Activated CD4-positive, alpha-beta memory T cell treated with anti-CD3 and anti-CD28 coated beads for 36 hours (primary cell): ENCODE measurements around the gene CADM3. TPM values are rescaled to one million over a fixed set of nuclear protein-coding genes. Genes with fewer than 3 reads are reported as not detected.
A peak's percentile ranks its signal among the peaks of the same experiment; 100 is the strongest.

Experiments used
- CTCF ChIA-PET: fragments of 350-600 bp; sonication (Branson Sonifier 250); formaldehyde crosslinking; loops from one replicate; lab custom pipeline; 2021; ENCODE audit warnings: antibody characterized with exemption, inconsistent platforms; lab: Charles Lee
- POLR2A ChIA-PET: fragments of 350-600 bp; sonication (Branson Sonifier 250); formaldehyde crosslinking; loops from one replicate; lab custom pipeline; 2021; ENCODE audit warnings: antibody characterized with exemption; lab: Charles Lee
- DNase-seq: peaks from one replicate; pipeline ENCODE4 v3.0.0-alpha.2; 2020
- H3K27ac Mint-ChIP-seq: one replicate; pipeline ENCODE4 v1.8.0; 2021; ENCODE audit warnings: mixed read lengths
- H3K27me3 Mint-ChIP-seq: one replicate; pipeline ENCODE4 v1.8.0; 2021; ENCODE audit warnings: mixed read lengths
- H3K36me3 Mint-ChIP-seq: one replicate; pipeline ENCODE4 v1.8.0; 2021; ENCODE audit warnings: mixed read lengths
- H3K4me1 Mint-ChIP-seq: one replicate; pipeline ENCODE4 v1.8.0; 2021; ENCODE audit warnings: low read depth, mixed read lengths
- H3K4me3 Mint-ChIP-seq: one replicate; pipeline ENCODE4 v1.8.0; 2021; ENCODE audit warnings: mild to moderate bottlenecking, mixed read lengths
- H3K9me3 Mint-ChIP-seq: one replicate; pipeline ENCODE4 v1.8.0; 2021; ENCODE audit warnings: mixed read lengths
- intact Hi-C: fragments of 100-400 bp; cut with micrococcal nuclease; formaldehyde crosslinking; loops from one replicate; pipeline ENCODE4 v1.15.1; 2023
- total RNA-seq, 2 experiments: library from RNA; stranded (reverse); gene quantifications; one replicate each; pipeline ENCODE4 v1.2.3, GENCODE V29; 2021

The CADM3 gene
- total RNA-seq, 2 experiments from 2014 or later: not detected

GRCh38 chr1:159208175-159208825, 36.9 kb downstream of the CADM3 start:
- CTCF ChIA-PET: interaction anchor here (1.2 to 7.8 kb wide), 4 partner anchors 11 to 75 kb away, joined by 4 to 112 read pairs (median 67); no protein-coding TSS in a partner anchor
- Mint-ChIP-seq H3K9me3 (no peaks in the 10 kb centered on the region), H3K4me1 (peaks cover 20% of the 10 kb centered on the region), H3K36me3 (no peaks in the 10 kb centered on the region), H3K27ac (no peak overlapping the region), H3K4me3 (no peak overlapping the region), H3K27me3 (peaks cover 55% of the 10 kb centered on the region)
- POLR2A ChIA-PET: no interaction called here
- no peak for DNase-seq
- intact Hi-C loops: loop anchor here (10.0 kb wide), 1 partner anchor 703 kb away; no protein-coding TSS in a partner anchor

GRCh38 chr1:159209061-159209460, 37.6 kb downstream of the CADM3 start:
- POLR2A ChIA-PET: no interaction called here
- intact Hi-C loops: loop anchor here (10.0 kb wide), 1 partner anchor 704 kb away; no protein-coding TSS in a partner anchor
- no peaks in the 10 kb centered on the region for H3K9me3 Mint-ChIP-seq

GRCh38 chr1:159211331-159212136, 40.1 kb downstream of the CADM3 start:
- peaks cover 46% of the 10 kb centered on the region for H3K27me3 Mint-ChIP-seq
- peak; percentile 70 for DNase-seq
- H3K27ac Mint-ChIP-seq: no peak overlapping the region
- H3K4me3 Mint-ChIP-seq: no peak overlapping the region
- intact Hi-C loops: loop anchor here (1.0 to 10.0 kb wide), 4 partner anchors 50 to 793 kb away; no protein-coding TSS in a partner anchor
- H3K36me3 Mint-ChIP-seq: no peaks in the 10 kb centered on the region
- POLR2A ChIA-PET: no interaction called here
- H3K4me1 Mint-ChIP-seq: peaks cover 19% of the 10 kb centered on the region
- CTCF ChIA-PET: interaction anchor here (0.6 to 7.8 kb wide), 19 partner anchors 11 to 674 kb away, joined by 3 to 116 read pairs (median 4); no protein-coding TSS in a partner anchor
- H3K9me3 Mint-ChIP-seq: no peaks in the 10 kb centered on the region

More at GRCh38 chr1:159209061-159209460, 37.6 kb downstream of the CADM3 start:
- CTCF ChIA-PET: interaction anchor here (1.2 to 7.8 kb wide), 4 partner anchors 12 to 76 kb away, joined by 4 to 112 read pairs (median 67); no protein-coding TSS in a partner anchor
- peaks cover 20% of the 10 kb centered on the region for H3K4me1 Mint-ChIP-seq
- DNase-seq: no peak
- no peak overlapping the region for H3K27ac Mint-ChIP-seq
- H3K4me3 Mint-ChIP-seq: no peak overlapping the region
- peaks cover 53% of the 10 kb centered on the region for H3K27me3 Mint-ChIP-seq
- H3K36me3 Mint-ChIP-seq: no peaks in the 10 kb centered on the region

GRCh38 chr1:159212596-159212995, 41.2 kb downstream of the CADM3 start:
- peaks cover 43% of the 10 kb centered on the region for H3K27me3 Mint-ChIP-seq
- intact Hi-C loops: loop anchor here (5.0 to 10.0 kb wide), 2 partner anchors 680 to 792 kb away; no protein-coding TSS in a partner anchor
- no peak overlapping the region for H3K4me3 Mint-ChIP-seq
- H3K4me1 Mint-ChIP-seq: peaks cover 9% of the 10 kb centered on the region
- H3K9me3 Mint-ChIP-seq: no peaks in the 10 kb centered on the region
- H3K36me3 Mint-ChIP-seq: no peaks in the 10 kb centered on the region
- ChIA-PET CTCF (interaction anchor here (0.9 to 7.8 kb wide), 13 partner anchors 9 to 681 kb away, joined by 3 to 116 read pairs (median 7); no protein-coding TSS in a partner anchor), POLR2A (no interaction called here)
- DNase-seq: no peak
- H3K27ac Mint-ChIP-seq: no peak overlapping the region

GRCh38 chr1:159214149-159214760, 42.8 kb downstream of the CADM3 start:
- no peaks in the 10 kb centered on the region for H3K4me1 Mint-ChIP-seq
- ChIA-PET CTCF (interaction anchor here (0.6 to 7.8 kb wide), 42 partner anchors 8 to 1634 kb away, joined by 3 to 116 read pairs (median 4); partner anchors contain the start of genes ACKR1 and AIM2), POLR2A (no interaction called here)
- DNase-seq: peak; percentile 54
- intact Hi-C loops: loop anchor here (5.0 to 10.0 kb wide), 2 partner anchors 678 to 791 kb away; no protein-coding TSS in a partner anchor
- H3K27me3 Mint-ChIP-seq: peaks cover 29% of the 10 kb centered on the region
- no peaks in the 10 kb centered on the region for H3K9me3 Mint-ChIP-seq
- H3K4me3 Mint-ChIP-seq: no peak overlapping the region
- H3K36me3 Mint-ChIP-seq: no peaks in the 10 kb centered on the region
- H3K27ac Mint-ChIP-seq: no peak overlapping the region

- H3K27me3 Mint-ChIP-seq: peaks cover 16% of the 10 kb centered on the region
- no peak for DNase-seq
- H3K27ac Mint-ChIP-seq: no peak overlapping the region
- no peaks in the 10 kb centered on the region for H3K9me3 Mint-ChIP-seq
- no peak overlapping the region for H3K4me3 Mint-ChIP-seq
- no peaks in the 10 kb centered on the region for H3K36me3 Mint-ChIP-seq
- CTCF ChIA-PET: no interaction called here
- H3K4me1 Mint-ChIP-seq: no peaks in the 10 kb centered on the region
- POLR2A ChIA-PET: no interaction called here
- intact Hi-C loops: loop anchor here (10.0 kb wide), 1 partner anchor 786 kb away; no protein-coding TSS in a partner anchor
Observed at GRCh38 chr1:159218649-159219636, 47.5 kb downstream of the CADM3 start.

- H3K4me3 Mint-ChIP-seq: no peak overlapping the region
- H3K36me3 Mint-ChIP-seq: no peaks in the 10 kb centered on the region
- peaks cover 15% of the 10 kb centered on the region for H3K27me3 Mint-ChIP-seq
- H3K27ac Mint-ChIP-seq: no peak overlapping the region
- no peaks in the 10 kb centered on the region for H3K4me1 Mint-ChIP-seq
- CTCF ChIA-PET: interaction anchor here (0.9 kb wide), 1 partner anchor 9 kb away, joined by 6 read pairs; no protein-coding TSS in a partner anchor
- POLR2A ChIA-PET: no interaction called here
- DNase-seq: no peak
- intact Hi-C loops: no loop called here
- no peaks in the 10 kb centered on the region for H3K9me3 Mint-ChIP-seq
Observed at GRCh38 chr1:159222075-159222865, 50.9 kb downstream of the CADM3 start.

- no peaks in the 10 kb centered on the region for H3K36me3 Mint-ChIP-seq
- CTCF ChIA-PET: no interaction called here
- POLR2A ChIA-PET: no interaction called here
- no peaks in the 10 kb centered on the region for H3K4me1 Mint-ChIP-seq
- H3K27ac Mint-ChIP-seq: no peak overlapping the region
- peaks cover 15% of the 10 kb centered on the region for H3K27me3 Mint-ChIP-seq
- no peak for DNase-seq
- no peaks in the 10 kb centered on the region for H3K9me3 Mint-ChIP-seq
- no peak overlapping the region for H3K4me3 Mint-ChIP-seq
- intact Hi-C loops: no loop called here
Observed at GRCh38 chr1:159223004-159223403, 51.6 kb downstream of the CADM3 start.

- Mint-ChIP-seq H3K9me3 (no peaks in the 10 kb centered on the region), H3K4me3 (no peak overlapping the region), H3K36me3 (no peaks in the 10 kb centered on the region), H3K27me3 (peaks cover 14% of the 10 kb centered on the region), H3K4me1 (no peaks in the 10 kb centered on the region), H3K27ac (no peak overlapping the region)
- ChIA-PET POLR2A (no interaction called here), CTCF (interaction anchor here (0.6 to 2.0 kb wide), 2 partner anchors 8 to 15 kb away, joined by 3 to 5 read pairs; no protein-coding TSS in a partner anchor)
- no peak for DNase-seq
- intact Hi-C loops: no loop called here
Observed at GRCh38 chr1:159228554-159228953, 57.1 kb downstream of the CADM3 start.

- DNase-seq: no peak
- Mint-ChIP-seq H3K27ac (no peak overlapping the region), H3K4me3 (no peak overlapping the region), H3K4me1 (no peaks in the 10 kb centered on the region), H3K9me3 (no peaks in the 10 kb centered on the region), H3K36me3 (no peaks in the 10 kb centered on the region), H3K27me3 (peaks cover 13% of the 10 kb centered on the region)
- POLR2A ChIA-PET: no interaction called here
- CTCF ChIA-PET: interaction anchor here (1.1 to 2.0 kb wide), 2 partner anchors 14 to 16 kb away, joined by 3 to 5 read pairs; no protein-coding TSS in a partner anchor
- intact Hi-C loops: no loop called here
Observed at GRCh38 chr1:159229260-159229885, 58.0 kb downstream of the CADM3 start.
